ENCODE data around the gene KCNIP1.

KCNIP1 gene

GRCh38 chr5:170470808-170471404 is 32.9 kb upstream of the KCNIP1 start:
- H3K9ac ChIP-seq (ENCODE audit: low read length), result no peak overlapping the region
- H3K4me1 ChIP-seq (ENCODE audit: control insufficient read depth in 1 of 2, insufficient read depth in 2 of 2, low read length in 2 of 2), result peaks cover 3 to 10% of the 10 kb centered on the region in 2 experiments
- H3K4ac ChIP-seq (ENCODE audit: low read depth, low read length), result no peak overlapping the region
- H2BK12ac ChIP-seq (ENCODE audit: low read length), result no peak overlapping the region
- no peak overlapping the region for H3K23ac ChIP-seq (ENCODE audit: low read length)
- H2AK5ac ChIP-seq (ENCODE audit: low read length), result no peak overlapping the region
- H4K8ac ChIP-seq (ENCODE audit: low read depth, low read length), result no peak overlapping the region
- WGBS (ENCODE audit: extremely low coverage, insufficient coverage, insufficient read length), result no CpG with 5 or more reads among the region's 8 CpGs
- no peak for DNase-seq
- H2AFZ ChIP-seq (ENCODE audit: insufficient read depth, low read length, poor library complexity), result no peak overlapping the region
- H3K4me3 ChIP-seq (ENCODE audit: low read depth, low read length), result no peak overlapping the region
- no peak overlapping the region for H3K14ac ChIP-seq (ENCODE audit: low read length)
- no peaks in the 10 kb centered on the region for H3K27me3 ChIP-seq (ENCODE audit: insufficient read depth, low read length)
- no peak overlapping the region for H4K91ac ChIP-seq (ENCODE audit: low read depth, low read length)
- H4K12ac ChIP-seq (ENCODE audit: low read depth, low read length), result no peak overlapping the region
- H3K79me1 ChIP-seq (ENCODE audit: low read length), result peaks cover 1% of the 10 kb centered on the region
- H3K18ac ChIP-seq (ENCODE audit: low read length), result no peak overlapping the region
- no peak overlapping the region for H2BK5ac ChIP-seq (ENCODE audit: low read depth, low read length, poor library complexity)
- no peak overlapping the region for H3K27ac ChIP-seq (ENCODE audit: low read depth, low read length)
- H3K79me2 ChIP-seq (ENCODE audit: control insufficient read depth, insufficient read depth, low read length, poor library complexity), result no peaks in the 10 kb centered on the region
- no peak overlapping the region for H2BK120ac ChIP-seq (ENCODE audit: insufficient read depth, low read length, poor library complexity)
- peaks cover 0 to 2% of the 10 kb centered on the region in 2 experiments for H3K36me3 ChIP-seq (ENCODE audit: control insufficient read depth in 1 of 2, insufficient read depth in 2 of 2, low read length in 2 of 2)
- H3K4me2 ChIP-seq (ENCODE audit: low read length), result no peak overlapping the region
- H3K9me3 ChIP-seq (ENCODE audit: insufficient read depth, low read depth, low read length), result peaks cover 2% of the 10 kb centered on the region

GRCh38 chr5:170471551-170472178 is 32.2 kb upstream of the KCNIP1 start:
- H4K91ac ChIP-seq (ENCODE audit: low read depth, low read length), result no peak overlapping the region

GRCh38 chr5:170473642-170474041 is 30.2 kb upstream of the KCNIP1 start:
- Histone ChIP-seq H2AFZ (ENCODE audit: insufficient read depth, low read length, poor library complexity) (no peak overlapping the region), H3K4me3 (ENCODE audit: low read depth, low read length) (no peak overlapping the region), H2BK5ac (ENCODE audit: low read depth, low read length, poor library complexity) (no peak overlapping the region), H4K8ac (ENCODE audit: low read depth, low read length) (no peak overlapping the region), H2BK12ac (ENCODE audit: low read length) (no peak overlapping the region), H4K12ac (ENCODE audit: low read depth, low read length) (no peak overlapping the region), H3K27me3 (ENCODE audit: insufficient read depth, low read length) (no peaks in the 10 kb centered on the region), H3K9me3 (ENCODE audit: insufficient read depth, low read depth, low read length) (peaks cover 2% of the 10 kb centered on the region), H3K4me2 (ENCODE audit: low read length) (no peak overlapping the region), H3K36me3 (ENCODE audit: control insufficient read depth in 1 of 2, insufficient read depth in 2 of 2, low read length in 2 of 2) (peaks cover 0 to 2% of the 10 kb centered on the region in 2 experiments), H3K4ac (ENCODE audit: low read depth, low read length) (no peak overlapping the region), H3K14ac (ENCODE audit: low read length) (no peak overlapping the region), H3K18ac (ENCODE audit: low read length) (no peak overlapping the region), H3K23ac (ENCODE audit: low read length) (no peak overlapping the region), H2BK120ac (ENCODE audit: insufficient read depth, low read length, poor library complexity) (no peak overlapping the region), H3K79me1 (ENCODE audit: low read length) (no peaks in the 10 kb centered on the region), H2AK5ac (ENCODE audit: low read length) (no peak overlapping the region), H4K91ac (ENCODE audit: low read depth, low read length) (no peak overlapping the region), H3K4me1 (ENCODE audit: control insufficient read depth in 1 of 2, insufficient read depth in 2 of 2, low read length in 2 of 2) (peaks cover 0 to 4% of the 10 kb centered on the region in 2 experiments), H3K27ac (ENCODE audit: low read depth, low read length) (no peak overlapping the region), H3K9ac (ENCODE audit: low read length) (no peak overlapping the region), H3K79me2 (ENCODE audit: control insufficient read depth, insufficient read depth, low read length, poor library complexity) (no peaks in the 10 kb centered on the region)
- no CpG with 5 or more reads among the region's 5 CpGs for WGBS (ENCODE audit: extremely low coverage, insufficient coverage, insufficient read length)
- no peak for DNase-seq

More at GRCh38 chr5:170471551-170472178, 32.2 kb upstream of the KCNIP1 start:
- H2BK12ac ChIP-seq (ENCODE audit: low read length), result no peak overlapping the region
- peaks cover 3 to 7% of the 10 kb centered on the region in 2 experiments for H3K4me1 ChIP-seq (ENCODE audit: control insufficient read depth in 1 of 2, insufficient read depth in 2 of 2, low read length in 2 of 2)
- peaks cover 2% of the 10 kb centered on the region for H3K9me3 ChIP-seq (ENCODE audit: insufficient read depth, low read depth, low read length)
- no peak overlapping the region for H3K27ac ChIP-seq (ENCODE audit: low read depth, low read length)
- no peak for DNase-seq
- H3K4me2 ChIP-seq (ENCODE audit: low read length), result no peak overlapping the region
- H3K9ac ChIP-seq (ENCODE audit: low read length), result no peak overlapping the region
- no peaks in the 10 kb centered on the region for H3K79me2 ChIP-seq (ENCODE audit: control insufficient read depth, insufficient read depth, low read length, poor library complexity)
- no peak overlapping the region for H3K4me3 ChIP-seq (ENCODE audit: low read depth, low read length)
- no CpG with 5 or more reads among the region's 8 CpGs for WGBS (ENCODE audit: extremely low coverage, insufficient coverage, insufficient read length)
- H2AK5ac ChIP-seq (ENCODE audit: low read length), result no peak overlapping the region
- no peak overlapping the region for H3K23ac ChIP-seq (ENCODE audit: low read length)
- H2BK120ac ChIP-seq (ENCODE audit: insufficient read depth, low read length, poor library complexity), result no peak overlapping the region
- no peak overlapping the region for H4K12ac ChIP-seq (ENCODE audit: low read depth, low read length)
- no peak overlapping the region for H2BK5ac ChIP-seq (ENCODE audit: low read depth, low read length, poor library complexity)
- no peak overlapping the region for H2AFZ ChIP-seq (ENCODE audit: insufficient read depth, low read length, poor library complexity)
- H3K36me3 ChIP-seq (ENCODE audit: control insufficient read depth in 1 of 2, insufficient read depth in 2 of 2, low read length in 2 of 2), result peaks cover 0 to 2% of the 10 kb centered on the region in 2 experiments
- H3K79me1 ChIP-seq (ENCODE audit: low read length), result peaks cover 1% of the 10 kb centered on the region
- no peak overlapping the region for H3K18ac ChIP-seq (ENCODE audit: low read length)
- no peak overlapping the region for H3K4ac ChIP-seq (ENCODE audit: low read depth, low read length)
- no peak overlapping the region for H3K14ac ChIP-seq (ENCODE audit: low read length)
- no peaks in the 10 kb centered on the region for H3K27me3 ChIP-seq (ENCODE audit: insufficient read depth, low read length)
- H4K8ac ChIP-seq (ENCODE audit: low read depth, low read length), result no peak overlapping the region

GRCh38 chr5:170474489-170475274 is 29.1 kb upstream of the KCNIP1 start:
- Histone ChIP-seq H4K8ac (ENCODE audit: low read depth, low read length) (no peak overlapping the region), H3K79me2 (ENCODE audit: control insufficient read depth, insufficient read depth, low read length, poor library complexity) (no peaks in the 10 kb centered on the region), H2BK5ac (ENCODE audit: low read depth, low read length, poor library complexity) (no peak overlapping the region), H3K9me3 (ENCODE audit: insufficient read depth, low read depth, low read length) (peaks cover 2% of the 10 kb centered on the region), H2BK120ac (ENCODE audit: insufficient read depth, low read length, poor library complexity) (no peak overlapping the region), H3K4me3 (ENCODE audit: low read depth, low read length) (no peak overlapping the region), H3K23ac (ENCODE audit: low read length) (no peak overlapping the region), H3K4me2 (ENCODE audit: low read length) (no peak overlapping the region), H3K9ac (ENCODE audit: low read length) (no peak overlapping the region), H3K4ac (ENCODE audit: low read depth, low read length) (no peak overlapping the region), H3K79me1 (ENCODE audit: low read length) (no peaks in the 10 kb centered on the region), H3K27ac (ENCODE audit: low read depth, low read length) (no peak overlapping the region), H4K12ac (ENCODE audit: low read depth, low read length) (no peak overlapping the region), H3K27me3 (ENCODE audit: insufficient read depth, low read length) (no peaks in the 10 kb centered on the region), H3K4me1 (ENCODE audit: control insufficient read depth in 1 of 2, insufficient read depth in 2 of 2, low read length in 2 of 2) (peaks cover 0 to 4% of the 10 kb centered on the region in 2 experiments), H2AK5ac (ENCODE audit: low read length) (no peak overlapping the region), H2BK12ac (ENCODE audit: low read length) (no peak overlapping the region), H2AFZ (ENCODE audit: insufficient read depth, low read length, poor library complexity) (no peak overlapping the region), H3K18ac (ENCODE audit: low read length) (no peak overlapping the region), H4K91ac (ENCODE audit: low read depth, low read length) (no peak overlapping the region), H3K14ac (ENCODE audit: low read length) (no peak overlapping the region), H3K36me3 (ENCODE audit: control insufficient read depth in 1 of 2, insufficient read depth in 2 of 2, low read length in 2 of 2) (peaks cover 0 to 2% of the 10 kb centered on the region in 2 experiments)
- DNase-seq, result no peak
- no CpG with 5 or more reads among the region's 12 CpGs for WGBS (ENCODE audit: extremely low coverage, insufficient coverage, insufficient read length)

Measured in trophoblast cell (in vitro differentiated cells and primary cell).